GM18907 (cell line): ENCODE measurements around the gene RGS6.

ENCODE experiments used
- ATAC-seq: cut with Tn5 transposase; IDR thresholded peaks from one replicate; pipeline ENCODE4 v1.9.1; 2021; ENCODE audit warnings: mild to moderate bottlenecking, moderate library complexity; ENCODE audit not compliant: unreplicated experiment

RGS6 gene

DNA sequence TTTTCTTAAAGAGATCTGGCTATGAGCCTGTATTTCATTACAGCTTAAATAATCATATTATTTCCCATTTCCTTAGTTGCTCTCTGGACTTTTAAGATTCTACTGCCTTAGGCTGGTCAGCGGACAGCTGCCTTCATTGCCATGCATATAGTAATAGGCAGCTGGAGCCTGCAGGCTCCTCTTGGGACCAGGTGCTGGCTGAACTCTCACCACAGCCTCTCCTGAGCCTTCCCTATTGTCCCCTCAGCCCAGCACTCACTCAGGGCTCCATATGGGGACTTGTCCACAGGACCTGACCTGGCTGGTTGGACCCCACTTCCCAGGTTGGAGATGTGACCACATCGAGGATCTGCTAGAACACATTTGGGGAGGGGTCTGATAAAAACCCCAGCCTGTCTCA, 556.3 kb downstream of the RGS6 start:
- no peak for ATAC-seq

DNA sequence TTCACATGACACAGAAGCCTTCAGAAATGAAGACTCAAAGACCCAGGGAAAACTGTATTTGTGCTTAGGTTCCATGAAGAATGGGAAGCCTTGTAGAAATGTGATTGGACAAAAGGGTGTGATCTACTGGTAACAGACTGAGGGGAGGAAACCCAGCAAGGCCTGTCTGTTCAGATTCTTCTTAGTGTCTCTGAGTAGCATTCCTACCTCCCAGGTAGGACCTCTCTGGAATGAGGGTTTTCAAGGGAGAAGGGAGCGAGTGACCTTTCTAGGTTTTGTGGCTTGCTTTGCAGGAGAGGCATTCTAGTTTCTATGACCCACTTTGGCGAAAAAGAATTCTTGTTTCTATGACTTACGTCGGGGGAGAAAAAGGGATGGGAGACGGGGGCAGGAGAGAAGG, 560.0 kb downstream of the RGS6 start:
- ATAC-seq, result no peak

DNA sequence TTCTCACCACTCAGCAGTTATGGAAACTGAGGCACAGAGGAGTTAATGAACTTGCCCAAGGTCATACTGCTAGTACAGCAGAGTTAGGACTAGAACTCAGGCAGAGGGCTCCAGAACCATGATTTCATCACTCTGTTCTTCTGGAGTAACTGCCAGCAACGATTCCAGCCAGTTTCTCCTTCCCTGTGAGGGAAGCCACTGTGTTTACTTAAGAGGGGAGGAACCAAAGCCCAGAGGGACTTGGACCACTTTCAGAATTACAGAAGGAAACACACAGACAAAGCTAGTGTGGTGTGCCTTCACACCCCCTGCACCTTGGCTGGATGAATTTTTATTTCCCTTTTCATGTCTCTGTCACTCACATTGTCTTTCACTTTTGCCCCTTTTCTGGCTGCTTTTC, 563.4 kb downstream of the RGS6 start:
- no peak for ATAC-seq

DNA sequence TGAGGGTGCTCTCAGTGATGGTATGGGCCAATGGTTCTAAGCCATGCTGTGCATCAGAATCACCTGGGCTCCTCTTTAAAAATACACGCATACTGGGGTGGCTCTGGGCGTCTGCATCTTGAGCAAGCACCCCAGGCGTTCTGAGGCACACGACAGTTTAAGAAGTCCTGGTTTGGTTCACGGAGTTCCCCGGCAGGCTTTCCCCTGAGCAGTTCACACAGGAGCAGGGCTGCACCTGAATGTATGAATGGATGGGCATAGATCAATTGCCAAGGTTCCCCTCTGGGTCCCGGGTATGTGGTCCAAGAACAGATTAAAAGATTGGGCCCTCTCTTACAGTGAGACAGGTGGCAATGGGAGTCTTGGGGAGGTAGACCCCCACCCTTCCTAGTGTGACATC, 566.4 kb downstream of the RGS6 start:
- ATAC-seq, result no peak

DNA sequence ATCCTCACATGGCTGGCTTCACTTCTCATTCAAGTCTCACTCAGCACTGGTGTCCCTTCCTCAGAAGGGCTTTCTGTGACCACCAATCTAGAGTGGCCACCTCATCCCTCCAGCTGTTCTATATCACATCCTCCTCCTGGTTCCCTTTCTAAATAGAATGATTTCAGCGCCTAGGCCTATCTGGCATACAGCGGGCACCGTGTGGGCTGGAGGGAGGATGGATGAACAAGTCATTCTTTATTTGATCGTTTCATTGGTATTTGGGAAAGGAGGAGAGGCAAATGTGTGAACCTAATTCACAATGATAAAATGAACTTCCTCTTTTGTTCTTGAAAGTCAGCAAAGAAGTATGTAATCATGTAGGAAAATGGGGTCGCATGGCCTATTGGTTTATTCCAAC, 567.5 kb downstream of the RGS6 start:
- ATAC-seq, result no peak

DNA sequence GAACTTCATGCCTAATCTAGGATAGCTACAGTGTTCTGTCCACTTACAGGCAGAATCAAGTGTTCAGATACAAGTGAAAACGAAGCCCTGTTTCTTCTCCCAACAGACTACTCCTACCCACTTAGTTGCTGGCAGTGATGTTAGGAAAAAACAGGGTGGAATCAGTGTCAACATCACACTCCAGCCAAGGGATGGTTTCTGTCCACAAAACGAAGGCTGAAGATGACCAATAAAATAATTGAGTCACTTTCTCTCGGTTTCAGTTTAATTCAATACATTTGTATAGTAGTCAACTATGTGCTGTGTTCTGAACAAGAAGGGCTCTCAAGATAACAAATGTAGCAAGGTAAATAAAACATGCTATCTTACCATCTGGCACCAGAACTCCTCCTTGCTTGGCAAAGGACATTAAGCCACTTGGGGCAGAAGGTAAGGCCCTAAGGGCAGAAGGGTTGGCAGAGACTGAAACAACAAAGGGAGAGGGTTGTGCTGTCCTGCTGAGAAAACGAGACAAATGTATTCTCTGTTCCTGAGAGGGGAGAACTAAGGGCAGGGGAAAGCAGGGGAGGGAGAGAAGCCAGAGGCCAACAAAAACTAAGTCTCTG, 568.1 kb downstream of the RGS6 start:
- no peak for ATAC-seq

DNA sequence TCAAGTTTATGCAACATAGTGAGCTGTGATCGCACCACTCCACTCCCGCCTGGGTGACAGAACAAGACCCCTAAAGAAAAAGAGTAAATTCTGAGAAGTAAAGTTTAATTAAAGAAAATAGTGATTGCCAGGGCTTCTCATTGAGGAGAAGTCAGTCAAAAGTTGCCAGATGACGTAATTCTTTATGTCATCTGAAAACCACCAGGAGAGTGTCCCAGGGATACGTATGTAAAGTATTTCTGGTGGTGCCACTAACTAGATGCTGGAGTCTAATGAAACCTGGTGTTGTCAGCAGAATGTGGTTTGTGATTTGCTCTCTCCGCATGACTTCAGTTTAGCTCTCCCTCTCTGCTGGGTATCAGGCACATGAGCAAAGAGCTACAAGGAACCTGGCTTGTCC, 569.2 kb downstream of the RGS6 start:
- no peak for ATAC-seq

DNA sequence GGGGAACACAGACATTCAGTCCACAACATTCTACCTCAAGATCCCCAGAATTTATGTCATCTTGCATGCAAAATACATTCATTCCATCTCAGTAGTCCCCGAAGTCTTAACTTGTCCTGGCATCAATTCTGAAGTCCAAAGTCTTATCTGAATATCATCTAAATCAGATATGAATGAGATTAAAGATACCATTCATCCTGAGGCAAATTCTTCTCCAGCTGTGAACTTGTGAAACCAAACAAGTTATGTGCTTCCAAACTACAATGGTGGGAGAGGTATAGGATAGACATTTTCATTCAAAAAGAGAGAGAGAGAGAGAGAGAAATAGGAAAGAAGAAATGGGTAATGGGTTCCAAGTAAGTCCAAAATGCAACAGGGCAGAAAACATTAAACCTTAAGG, 571.0 kb downstream of the RGS6 start:
- no peak for ATAC-seq

DNA sequence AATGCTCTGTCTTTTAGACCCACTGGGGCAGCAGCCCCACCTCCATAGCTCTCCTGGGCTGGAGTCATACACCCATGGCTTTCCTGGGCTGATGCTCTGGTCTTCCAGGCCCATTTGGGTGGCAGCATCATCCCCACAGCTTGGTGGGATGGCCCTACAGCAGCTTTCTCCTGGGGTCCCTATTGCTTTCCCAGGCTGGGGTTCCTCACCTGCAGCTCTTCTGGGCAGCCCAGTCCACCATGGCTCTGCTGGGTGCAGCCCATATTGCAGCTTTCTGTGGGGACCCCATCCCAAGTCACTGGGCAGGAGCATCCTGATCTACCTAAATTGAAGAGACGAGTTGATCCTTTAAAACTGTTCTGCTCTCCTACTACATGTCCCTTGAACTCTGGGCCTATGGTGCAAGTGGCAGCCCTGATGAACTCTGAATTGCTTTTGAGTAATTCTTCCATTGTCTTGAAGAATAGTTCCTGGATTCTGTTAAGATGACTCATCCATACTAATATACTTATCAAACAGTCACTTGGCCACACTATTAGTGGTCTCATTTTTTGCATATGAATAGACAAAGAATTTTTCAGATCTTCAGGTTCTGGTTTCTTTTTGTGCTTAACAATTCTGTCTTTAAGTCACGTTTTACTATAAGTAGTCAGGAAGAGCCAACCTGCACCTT, 571.6 kb downstream of the RGS6 start:
- ATAC-seq, result no peak

DNA sequence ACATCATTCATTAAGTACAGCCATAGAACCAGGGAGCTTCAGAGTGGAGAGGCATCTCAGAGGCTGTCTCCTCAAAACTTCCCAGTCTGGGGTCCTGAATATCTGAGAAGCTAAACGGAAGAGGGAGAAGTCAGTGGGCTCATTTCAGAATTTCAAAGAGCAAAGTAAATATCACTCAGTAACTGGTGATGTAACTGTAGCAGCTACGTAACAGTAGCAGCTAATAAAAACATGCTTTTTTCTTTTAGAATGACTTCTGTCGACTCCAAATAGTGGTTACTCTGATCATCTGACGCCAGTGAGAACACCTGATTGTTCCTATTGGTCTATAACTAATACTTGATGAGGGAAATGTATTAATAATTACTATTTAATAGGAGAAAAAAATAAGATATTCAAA, 578.3 kb downstream of the RGS6 start:
- ATAC-seq, result no peak

DNA sequence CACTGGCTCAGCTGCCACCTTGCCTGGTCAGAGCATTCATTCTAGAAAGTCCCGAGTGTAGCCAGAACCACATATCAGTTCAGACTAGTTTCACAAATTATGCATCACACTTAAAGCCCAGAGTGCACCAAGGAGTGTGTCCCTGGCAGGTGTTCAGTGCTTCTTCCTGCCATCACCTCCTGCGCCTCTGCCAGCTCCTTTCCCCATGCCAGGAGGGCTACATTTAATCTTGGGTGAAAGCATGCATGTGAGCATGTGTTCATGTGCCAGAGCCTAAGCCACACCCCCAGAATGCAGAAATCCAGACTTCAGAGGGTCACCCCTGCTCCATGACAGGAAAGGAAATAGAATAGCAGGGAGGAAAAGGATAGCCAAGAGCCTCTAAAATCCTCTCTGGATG, 580.1 kb downstream of the RGS6 start:
- no peak for ATAC-seq

DNA sequence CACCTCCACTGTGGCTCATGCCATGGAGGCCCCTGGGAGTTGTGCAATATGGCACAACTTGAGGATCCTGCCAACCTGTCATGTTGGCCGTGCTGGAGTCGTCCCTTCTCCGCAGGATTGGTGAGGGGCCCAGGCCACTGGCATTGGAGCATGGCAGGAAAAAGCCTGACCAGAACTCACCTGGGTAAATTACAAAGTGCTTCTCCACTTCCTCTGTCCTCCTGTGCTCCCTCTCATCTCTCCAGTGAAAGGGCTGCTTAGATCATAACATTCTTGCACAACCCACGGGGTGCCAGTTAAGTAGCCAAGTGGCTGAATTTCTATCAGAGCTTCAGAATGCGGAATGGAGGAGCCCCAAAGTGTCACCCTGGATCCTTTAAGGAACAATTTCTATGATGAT, 580.7 kb downstream of the RGS6 start:
- ATAC-seq, result no peak

DNA sequence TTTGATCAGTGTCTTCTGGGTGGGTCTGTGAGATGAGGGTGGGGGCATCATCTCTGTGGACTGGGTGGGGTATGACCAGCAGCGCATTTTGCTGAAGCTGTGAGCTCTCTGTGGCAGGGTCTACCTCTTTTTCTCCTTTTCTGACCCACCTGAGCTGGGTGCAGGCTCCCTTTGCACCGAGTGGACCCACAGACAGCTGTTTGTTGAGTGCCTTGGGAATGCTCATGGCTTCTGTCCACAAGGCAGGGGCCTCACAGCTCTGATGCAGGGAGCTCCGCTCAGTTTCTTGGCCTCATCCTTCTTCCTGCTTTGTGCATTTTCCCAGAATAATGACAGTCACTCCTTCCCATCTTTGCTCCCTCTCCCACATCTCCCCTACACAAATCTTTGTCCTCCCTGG, 581.1 kb downstream of the RGS6 start:
- ATAC-seq, result no peak

DNA sequence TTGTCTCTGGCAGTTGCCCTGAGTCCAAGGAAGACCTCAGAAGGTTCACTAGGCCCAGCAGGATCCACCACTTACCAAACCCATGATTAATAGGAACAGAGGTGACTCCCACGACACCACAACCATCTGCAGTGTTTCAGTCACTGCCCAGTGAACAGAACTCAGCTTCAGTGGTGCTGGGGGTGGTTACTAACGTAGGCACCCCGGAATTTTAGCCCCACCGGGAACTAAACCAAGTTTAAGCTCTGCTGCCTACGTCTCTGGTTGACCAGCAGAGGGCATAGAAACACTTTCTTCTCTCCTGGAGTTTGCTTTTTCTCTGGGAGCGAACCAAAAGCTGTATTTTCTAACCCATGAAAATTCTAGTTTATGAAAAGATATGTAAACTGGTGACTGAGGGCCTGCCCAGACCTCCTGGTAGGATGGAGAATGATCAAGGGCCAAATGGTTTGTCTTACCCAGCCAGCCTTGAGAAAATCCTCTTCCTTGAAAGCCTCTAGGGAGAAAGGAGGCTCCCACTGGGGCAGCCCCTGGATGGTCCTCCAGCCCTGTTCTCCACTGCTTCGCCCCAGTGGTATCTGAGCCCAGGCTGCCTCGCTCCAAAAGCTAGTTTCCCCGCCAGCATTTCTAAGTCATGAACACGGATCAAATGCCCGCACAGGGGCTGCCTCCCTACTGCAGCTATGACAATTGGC, 581.9 kb downstream of the RGS6 start:
- ATAC-seq, result no peak

DNA sequence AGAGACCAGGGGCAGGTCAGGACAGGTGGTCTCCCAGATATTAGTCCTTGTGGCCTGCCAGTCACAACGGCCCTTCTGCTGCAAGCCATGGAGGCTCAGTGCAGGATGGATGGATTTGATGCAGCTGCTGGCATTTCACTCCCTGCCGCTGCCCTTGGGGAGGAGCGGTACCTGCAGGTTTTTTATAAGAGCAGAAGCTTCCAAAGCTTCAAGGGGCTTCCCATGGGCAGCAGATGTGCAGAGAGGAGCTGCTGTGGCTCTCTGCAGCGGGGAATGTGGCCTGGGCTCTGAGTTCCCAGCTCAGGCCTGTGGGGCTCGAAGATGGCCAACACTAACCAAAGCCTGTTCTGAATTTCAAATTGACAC, 582.4 kb downstream of the RGS6 start:
- no peak for ATAC-seq

DNA sequence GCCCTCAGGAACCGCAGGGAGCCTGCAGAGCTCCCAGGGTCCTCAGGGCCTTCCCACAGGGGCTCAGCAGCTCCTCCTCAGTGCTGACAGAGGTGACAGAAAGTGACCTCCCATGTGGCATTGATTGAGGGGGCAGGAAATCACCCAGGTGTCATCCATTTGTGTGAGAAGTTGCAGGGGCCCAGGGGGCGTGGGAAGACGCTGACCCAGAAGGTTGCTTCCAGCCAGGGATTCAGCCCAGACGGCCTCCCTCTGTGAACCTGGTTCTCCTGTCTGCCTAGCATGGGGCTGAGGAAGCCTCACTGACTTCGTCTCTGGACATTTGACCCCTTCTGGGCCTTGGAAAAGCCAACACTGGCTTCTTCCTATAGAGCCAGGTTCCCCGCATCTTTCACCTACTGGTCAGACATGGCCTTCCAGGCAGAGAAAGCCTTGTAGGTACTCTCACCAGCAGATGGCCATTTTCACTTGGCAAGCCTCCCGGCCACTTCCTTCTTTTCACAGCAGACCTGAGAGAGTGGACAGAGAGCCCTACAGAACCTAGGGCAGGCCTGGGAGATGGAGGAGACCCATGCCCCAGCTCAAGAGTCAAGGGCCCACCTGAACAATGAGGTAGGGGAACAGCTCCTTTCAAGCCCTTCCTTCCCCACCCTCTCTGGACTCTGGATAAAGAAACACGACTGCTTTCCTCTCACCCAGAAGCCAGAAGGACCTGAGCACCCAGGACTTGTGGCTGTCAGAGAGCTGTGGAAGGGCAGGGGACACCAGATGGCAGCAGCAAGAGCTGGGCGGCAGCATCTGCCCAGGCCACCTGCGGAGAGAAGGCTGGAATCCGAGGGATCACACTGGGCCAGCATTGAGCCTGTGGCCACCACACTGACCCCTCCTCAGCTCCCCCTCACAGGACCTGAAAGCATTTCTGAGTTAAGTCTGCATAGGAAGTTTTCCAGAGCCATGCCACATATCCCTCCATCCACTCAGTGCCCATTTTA, 583.8 kb downstream of the RGS6 start:
- ATAC-seq, result no peak

DNA sequence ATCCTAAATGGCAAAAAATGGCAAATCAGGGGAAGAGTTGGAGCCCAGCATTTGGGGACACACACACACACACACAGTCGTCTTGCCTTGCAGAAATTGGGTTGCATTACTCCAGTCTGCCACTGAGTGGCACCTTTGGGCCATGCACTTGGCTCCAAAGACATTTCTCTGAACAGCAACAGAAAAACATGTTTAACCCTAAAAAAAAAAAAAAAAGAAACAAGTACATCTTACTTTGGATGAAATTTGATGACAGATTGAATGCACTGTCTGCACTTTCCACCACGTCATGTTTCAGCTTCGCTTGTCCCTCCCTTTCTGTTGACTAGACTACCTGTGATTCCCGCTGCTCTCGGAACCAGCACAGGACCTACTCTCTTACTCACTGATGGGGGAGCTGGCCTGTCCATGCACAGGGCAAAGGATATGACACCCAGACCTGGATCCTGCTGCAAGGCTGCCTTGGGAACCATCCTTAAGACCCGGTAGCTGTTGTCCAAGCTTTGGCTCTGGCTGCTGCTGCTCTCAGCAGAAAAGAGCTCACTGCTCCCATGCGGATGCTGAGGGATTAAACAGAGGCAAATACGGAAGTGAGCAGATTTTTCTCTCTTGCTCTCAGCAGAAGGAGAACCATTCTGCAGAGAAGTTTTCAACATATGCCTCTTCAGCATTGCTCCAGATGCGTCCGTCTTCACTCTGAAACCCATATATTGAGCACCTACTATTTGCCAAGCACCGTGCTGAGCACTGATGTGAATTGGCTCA, 584.9 kb downstream of the RGS6 start:
- no peak for ATAC-seq

DNA sequence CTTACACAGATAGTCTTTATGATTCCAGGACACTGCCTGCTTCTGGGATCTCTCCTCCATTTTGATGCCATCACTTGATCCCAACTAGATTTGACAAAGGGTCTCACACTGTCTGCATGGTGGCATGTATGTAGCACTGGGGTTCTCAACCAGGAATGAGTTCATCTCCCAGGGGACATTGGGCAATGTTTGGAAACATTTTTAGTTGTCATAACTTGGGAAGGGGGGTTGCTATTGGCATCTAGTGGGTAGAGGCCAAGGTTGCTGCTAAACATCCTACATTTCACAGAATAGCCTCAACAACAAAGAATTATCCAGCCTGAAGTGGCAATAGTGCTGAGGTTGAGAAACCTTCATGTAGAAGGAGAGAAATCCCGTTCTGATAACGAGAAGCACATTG, 585.5 kb downstream of the RGS6 start:
- no peak for ATAC-seq

DNA sequence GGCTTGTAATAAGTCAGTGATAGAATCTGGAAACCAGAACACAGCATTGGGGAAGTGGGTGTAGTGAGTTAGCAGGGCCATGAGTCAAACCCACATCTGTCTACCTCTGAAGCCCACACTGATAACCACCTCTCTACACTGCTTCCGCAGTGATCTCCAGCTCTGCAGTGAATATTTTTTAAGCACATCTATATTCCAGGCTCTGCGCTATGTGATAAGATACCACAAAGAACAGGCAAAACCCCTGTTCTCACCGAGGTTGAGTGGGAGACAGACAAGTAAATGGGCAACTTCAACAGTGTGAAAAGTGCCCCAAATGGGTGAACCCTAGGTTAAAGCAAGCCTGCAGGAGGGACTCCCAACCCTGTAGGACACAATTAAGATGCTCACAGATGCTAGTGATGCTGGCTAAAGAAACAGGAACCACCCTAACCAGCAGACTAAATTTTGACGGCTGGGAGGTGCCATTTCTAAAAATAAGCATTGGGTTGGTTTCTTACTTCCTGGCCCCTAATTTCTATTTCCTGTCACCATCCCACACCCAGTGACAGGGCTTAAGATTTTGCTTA, 586.7 kb downstream of the RGS6 start:
- ATAC-seq, result peak; percentile 68

DNA sequence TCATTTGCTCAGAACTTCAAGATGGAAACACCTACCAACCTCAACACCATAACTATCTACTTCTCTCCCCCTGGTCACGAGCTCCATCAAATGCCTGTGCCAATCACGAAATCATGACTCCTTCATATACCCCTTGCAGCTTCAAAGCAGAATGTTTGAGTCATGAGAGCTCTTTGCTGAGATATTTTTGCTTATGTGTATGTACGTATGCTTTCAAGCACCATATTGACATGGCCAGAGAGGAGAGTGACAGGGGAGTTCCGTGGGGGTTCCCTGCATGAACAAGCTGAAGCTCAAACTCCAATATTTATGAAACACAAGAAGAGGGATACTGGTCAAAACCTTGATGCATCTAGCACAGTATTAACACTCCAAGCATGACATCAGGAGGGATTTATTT, 587.3 kb downstream of the RGS6 start:
- ATAC-seq, result peak; percentile 19
